Sigmoid colon (tissue), 4 donors: ENCODE measurements around the gene PLVAP.

Experiments used
- POLR2A ChIP-seq, 2 donors: fragments of 450-650 bp; IDR thresholded peaks; one replicate each; pipeline ENCODE4 v1.6.1; 2016; ENCODE audit warnings: antibody characterized with exemption in 2 of 2, mild to moderate bottlenecking in 2 of 2, moderate library complexity in 2 of 2
- POLR2AphosphoS5 ChIP-seq, 4 donors: sonication (generic); formaldehyde crosslinking; IDR thresholded peaks; one replicate each; pipeline ENCODE4 v1.6.1; 2017; ENCODE audit warnings: antibody characterized with exemption in 4 of 4

- TF ChIP-seq POLR2AphosphoS5 (IDR thresholded peaks at IDR 0.05) (no peak), POLR2A (IDR thresholded peaks at IDR 0.05) (no peak)
Measured at GRCh38 chr19:17401628-17402027, 24.5 kb upstream of the PLVAP start.
